COR-L47 (cell line): ENCODE measurements around the gene PCSK6.
A peak's percentile ranks its signal among the peaks of the same experiment; 100 is the strongest.
"Not testable (repeated sequence)": the region's sequence is repeated elsewhere in the genome, so short reads cannot be mapped to it uniquely, and the experiment has no call there.

ENCODE experiments used
- DNase-seq: peaks from one replicate; lab custom pipeline; 2025; lab: John Stamatoyannopoulos, UW

The PCSK6 gene

DNA sequence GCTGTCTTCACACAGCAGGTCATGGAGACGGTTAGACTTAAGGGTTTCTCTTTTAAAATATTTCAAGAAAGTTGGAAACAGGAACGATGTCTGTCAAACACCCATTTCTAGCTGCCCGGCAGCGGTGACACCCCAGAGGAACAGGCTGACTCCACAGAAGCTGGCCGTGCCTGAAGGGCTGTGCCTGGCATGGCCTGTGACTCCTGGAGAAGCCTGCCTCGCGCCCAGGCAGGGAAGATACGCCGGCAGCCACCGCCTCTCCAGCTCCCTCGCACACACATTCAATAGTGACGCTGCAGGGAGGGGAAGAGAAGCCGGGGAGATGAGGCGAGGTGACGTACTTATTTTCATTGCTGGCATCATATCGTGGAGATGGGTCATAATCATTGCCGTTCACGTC is 59.9 kb downstream of the PCSK6 start:
- no peak for DNase-seq

- DNase-seq = no peak
Observed at GRCh38 chr15:101429191-101429590, 60.3 kb downstream of the PCSK6 start.

DNA sequence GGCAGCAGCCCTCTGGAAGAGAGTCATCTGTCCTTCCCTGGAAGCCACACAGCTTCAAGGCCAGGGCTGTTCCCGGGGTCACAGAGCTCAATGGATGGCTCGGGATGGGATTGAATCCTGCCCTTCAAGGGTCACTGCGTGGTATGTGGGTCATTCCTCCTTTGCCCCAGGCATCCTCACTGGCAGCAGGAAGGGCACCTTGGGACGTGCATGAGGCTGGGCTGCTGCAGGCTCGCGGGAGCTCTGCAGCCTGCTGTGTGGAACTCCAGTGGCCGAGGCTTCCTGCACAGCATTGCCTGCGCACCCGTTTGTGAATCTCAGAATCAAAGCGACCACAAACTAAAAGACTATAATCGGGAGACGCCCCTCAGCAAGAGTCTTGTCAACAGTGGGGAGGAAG is 60.7 kb downstream of the PCSK6 start:
- no peak for DNase-seq

GRCh38 chr15:101427606-101428487 is 61.7 kb downstream of the PCSK6 start:
- peak; percentile 18 for DNase-seq

DNA sequence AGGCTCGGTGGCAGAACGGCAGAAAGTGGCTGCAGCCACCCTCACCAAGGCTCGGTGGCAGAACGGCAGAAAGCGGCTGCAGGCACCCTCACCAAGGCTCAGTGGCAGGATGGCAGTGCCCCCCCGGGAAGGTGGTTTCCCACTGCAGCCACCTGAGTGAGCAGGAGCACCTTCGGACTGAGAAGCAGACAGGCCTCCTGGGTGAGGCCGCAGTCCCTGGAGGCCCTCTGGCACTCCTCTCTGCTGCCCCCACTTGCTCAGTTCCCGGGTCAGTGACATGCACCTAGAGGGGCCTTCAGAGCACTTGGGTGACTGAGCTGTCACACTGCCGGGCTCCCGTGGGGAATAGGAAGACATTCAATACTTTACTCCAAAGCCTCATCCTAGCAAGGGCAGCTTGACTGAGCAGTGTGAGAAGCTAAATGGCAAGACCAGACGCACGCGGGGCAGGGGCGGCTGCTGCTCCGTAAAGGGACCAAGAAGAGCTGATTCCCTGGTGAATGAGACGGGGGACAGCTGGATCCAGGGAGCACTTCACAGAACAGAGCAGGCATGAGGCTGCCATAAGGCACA is 62.7 kb downstream of the PCSK6 start:
- no peak for DNase-seq

DNA sequence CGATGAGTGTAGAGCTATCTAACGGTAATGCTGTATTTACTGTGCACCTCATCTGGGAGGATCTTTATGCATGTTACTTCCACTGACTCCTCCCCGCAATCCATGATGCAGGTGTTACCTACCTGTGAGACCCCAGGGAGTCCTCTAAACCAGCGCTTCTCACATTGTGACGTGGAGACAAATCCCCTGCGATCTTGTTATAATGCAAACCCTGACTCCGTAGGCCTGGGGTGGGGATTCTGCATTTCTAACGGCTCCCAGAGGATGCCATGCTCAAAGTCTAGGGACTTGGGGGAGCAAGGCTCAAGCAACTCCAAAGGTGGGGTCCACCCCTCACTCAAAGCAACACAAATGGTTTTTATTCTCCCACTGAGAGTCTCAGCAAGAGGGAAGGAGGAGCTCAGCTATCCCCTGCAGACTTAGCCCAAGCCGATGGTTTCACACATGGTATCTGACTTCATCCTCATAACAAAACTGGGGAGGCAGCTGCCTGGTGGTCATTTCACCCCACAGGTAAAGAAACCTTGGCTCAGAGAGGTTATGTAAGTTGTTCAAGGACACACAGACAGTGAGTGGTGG is 63.6 kb downstream of the PCSK6 start:
- no peak for DNase-seq

DNA sequence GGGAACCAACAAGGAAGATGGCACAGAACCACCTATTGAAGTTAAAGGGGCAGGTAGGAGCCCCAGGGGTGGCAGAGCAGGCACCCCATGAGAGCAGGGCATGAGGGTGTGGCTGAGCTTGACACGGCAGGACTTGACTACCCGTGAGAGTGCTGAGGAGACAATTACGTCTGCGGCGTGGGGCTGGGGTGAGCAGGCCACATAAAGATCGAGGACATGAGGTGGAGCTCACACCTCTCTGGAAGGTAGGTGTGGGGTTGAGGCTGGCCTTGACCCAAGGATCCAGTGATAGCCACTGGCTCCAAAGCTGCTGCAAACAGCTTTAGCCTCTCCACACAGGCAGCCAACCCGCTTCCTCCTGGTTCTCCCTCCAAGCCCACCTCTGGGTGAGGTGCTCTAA is 64.5 kb downstream of the PCSK6 start:
- no peak for DNase-seq

GRCh38 chr15:101420232-101420631 is 69.3 kb downstream of the PCSK6 start:
- DNase-seq = no peak

- DNase-seq = not testable (repeated sequence)
Observed at GRCh38 chr15:101416475-101416874, 73.0 kb downstream of the PCSK6 start.

DNA sequence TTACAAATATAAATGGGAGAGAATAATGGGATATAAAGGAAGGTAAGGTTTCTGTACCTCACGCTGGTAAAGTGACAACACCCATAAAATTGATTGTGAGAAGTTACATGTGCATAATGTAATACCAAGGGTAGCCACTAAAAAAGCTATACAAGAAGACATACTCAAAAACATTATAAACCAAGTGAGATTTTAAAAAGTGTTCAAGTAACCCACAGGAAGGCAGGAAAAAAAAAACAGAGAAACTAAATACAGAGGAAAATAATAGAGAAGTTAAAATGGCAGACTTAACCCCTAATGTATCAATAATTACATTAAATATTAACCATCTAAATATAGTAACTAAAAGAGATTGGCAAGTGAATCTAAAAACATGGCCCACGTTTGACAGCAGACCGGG is 76.3 kb downstream of the PCSK6 start:
- no peak for DNase-seq

GRCh38 chr15:101411581-101411980 is 77.9 kb downstream of the PCSK6 start:
- no peak for DNase-seq

GRCh38 chr15:101411085-101411484 is 78.4 kb downstream of the PCSK6 start:
- DNase-seq = no peak

DNA sequence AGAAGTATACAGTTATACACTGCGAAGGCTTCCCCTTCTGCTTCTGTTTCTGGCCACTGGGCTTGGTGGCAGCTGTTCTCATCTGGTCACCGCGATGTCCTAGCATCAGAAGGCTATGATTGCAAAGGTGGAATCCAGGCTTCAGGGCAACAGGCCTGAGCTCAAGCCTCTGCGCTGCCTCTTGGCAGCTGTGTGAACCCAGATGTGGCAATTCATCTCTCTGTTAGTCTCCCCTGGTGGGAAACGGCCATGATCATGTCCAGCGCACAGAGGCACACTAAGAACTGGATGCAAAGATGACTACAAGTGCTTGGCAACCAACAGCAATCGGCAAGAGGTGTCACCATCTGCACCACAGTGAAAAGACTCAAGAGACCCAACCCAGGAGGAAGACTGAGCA is 78.9 kb downstream of the PCSK6 start:
- DNase-seq = no peak

- no peak for DNase-seq
Observed at GRCh38 chr15:101409621-101410020, 79.9 kb downstream of the PCSK6 start.

DNA sequence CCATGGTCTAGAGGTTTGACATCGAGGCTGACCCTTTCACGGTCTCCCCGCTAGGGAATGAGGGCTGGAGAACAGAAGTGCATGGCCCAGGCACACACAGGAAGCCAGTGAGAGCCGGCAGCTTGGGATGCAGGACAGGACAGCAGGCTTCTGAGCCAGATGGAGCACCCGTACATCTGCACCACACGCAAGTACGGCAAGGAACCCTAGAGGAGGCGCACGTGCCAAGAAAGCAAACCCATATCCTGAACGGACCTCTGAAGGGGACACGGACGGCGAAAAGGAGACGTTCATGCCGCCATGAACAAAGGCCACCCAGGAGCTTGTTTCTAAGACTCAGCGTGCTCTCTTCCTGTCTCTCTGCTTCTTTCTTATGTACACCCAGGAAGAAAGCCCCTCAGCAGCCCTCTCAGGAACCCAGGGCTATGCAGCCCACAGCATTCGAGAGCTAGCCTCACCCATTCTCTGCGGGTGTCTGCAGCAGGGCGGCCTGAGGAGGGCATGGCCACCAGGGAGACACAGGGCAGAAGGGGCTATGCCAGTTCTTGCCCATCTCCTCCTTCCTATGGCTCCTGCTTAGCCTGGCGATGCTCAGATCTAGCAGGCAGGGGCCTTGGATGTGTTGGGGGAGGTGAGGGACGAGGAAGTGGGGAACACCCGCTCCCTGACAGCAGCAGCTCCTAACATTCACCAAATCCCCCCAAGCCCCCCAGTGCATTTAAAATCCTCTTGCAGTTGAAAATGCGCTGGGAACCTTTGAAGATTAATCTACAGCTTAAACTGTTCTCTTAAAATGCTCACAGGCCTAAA is 81.3 kb downstream of the PCSK6 start:
- no peak for DNase-seq

GRCh38 chr15:101407439-101407838 is 82.1 kb downstream of the PCSK6 start:
- no peak for DNase-seq

- no peak for DNase-seq
Observed at GRCh38 chr15:101406526-101407195, 82.8 kb downstream of the PCSK6 start.

DNA sequence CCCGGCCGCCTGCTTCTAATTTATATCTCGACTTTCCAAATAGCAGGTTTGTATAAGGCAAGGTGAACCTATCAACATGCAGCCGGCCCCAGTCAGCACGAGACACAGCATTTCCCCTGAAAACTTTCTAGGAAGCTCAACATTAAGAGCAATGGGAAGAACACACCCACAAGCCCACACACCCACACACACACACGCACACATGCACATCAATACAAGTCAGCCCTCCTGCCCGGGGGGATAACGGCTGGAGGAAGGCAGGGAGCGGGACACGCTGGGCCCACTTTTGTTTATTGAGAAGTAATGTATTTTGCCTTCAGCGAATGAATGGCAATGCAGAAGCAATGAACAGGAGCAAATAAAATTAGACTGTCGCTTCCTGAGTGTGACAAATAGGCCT is 83.5 kb downstream of the PCSK6 start:
- DNase-seq = no peak

GRCh38 chr15:101404245-101404644 is 85.3 kb downstream of the PCSK6 start:
- no peak for DNase-seq

- DNase-seq = not testable (repeated sequence)
Observed at GRCh38 chr15:101402883-101403282, 86.6 kb downstream of the PCSK6 start.

DNA sequence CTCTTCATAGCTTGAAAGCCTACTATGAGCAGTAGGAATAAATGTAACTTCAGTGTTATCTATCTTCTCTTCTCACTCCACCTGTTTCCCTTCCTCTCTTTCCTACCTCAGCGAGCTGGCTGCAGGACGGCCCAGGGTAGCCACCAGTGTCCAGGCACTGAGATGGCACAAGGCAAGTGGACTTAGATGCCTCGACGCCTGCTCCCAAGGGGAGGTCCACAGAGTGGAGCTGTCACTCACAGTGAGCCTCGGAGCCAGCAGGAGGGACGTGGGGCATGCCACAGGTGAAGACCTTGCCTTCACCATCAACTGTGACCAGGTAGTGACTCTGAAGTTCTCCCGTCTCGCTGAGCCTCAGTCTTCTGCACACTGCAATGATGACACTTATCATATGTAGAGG is 88.2 kb downstream of the PCSK6 start:
- no peak for DNase-seq

- DNase-seq = no peak
Observed at GRCh38 chr15:101399431-101399830, 90.1 kb downstream of the PCSK6 start.
